ENCODE data around the gene BMP2K. TPM values are rescaled to one million over a fixed set of nuclear protein-coding genes. Genes with fewer than 3 reads are reported as not detected.

Gene BMP2K
- total and polyA plus RNA-seq, 2 of the 8 experiments (the other 6 are each of a cell fraction or from before 2014, with no cell fraction given): 15.6 to 24.1 TPM

DNA sequence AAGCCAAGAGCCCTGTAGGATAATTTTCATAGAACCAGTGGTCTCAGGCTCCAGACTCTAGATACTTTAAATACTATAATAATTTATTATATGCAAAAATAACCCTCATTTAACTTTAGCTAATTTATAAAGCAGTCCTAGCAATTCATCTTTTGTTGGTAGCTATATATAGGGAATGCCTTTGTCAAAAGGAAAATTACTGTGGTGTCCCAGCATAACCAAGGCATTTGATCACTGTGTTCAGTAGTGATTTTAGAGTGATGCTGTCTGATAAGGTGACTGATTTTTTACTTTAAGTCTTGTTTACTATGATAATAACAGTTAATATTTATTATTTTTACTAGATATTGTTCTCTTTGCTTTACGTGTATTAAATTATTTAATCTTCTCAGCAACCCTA is 101.9 kb downstream of the BMP2K start (continued):
- TF ChIP-seq, protein P1, sequence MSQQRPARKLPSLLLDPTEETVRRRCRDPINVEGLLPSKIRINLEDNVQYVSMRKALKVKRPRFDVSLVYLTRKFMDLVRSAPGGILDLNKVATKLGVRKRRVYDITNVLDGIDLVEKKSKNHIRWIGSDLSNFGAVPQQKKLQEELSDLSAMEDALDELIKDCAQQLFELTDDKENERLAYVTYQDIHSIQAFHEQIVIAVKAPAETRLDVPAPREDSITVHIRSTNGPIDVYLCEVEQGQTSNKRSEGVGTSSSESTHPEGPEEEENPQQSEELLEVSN (IDR thresholded peaks at IDR 0.05): no peak
- TF ChIP-seq SAP30 (IDR thresholded peaks at IDR 0.05; ENCODE audit: insufficient read depth, insufficient replicate concordance, low read length): no peak
- no peak for TF ChIP-seq RFX5 (IDR thresholded peaks at IDR 0.05; ENCODE audit: borderline replicate concordance, low read depth, low read length)
- TF ChIP-seq, protein P2, sequence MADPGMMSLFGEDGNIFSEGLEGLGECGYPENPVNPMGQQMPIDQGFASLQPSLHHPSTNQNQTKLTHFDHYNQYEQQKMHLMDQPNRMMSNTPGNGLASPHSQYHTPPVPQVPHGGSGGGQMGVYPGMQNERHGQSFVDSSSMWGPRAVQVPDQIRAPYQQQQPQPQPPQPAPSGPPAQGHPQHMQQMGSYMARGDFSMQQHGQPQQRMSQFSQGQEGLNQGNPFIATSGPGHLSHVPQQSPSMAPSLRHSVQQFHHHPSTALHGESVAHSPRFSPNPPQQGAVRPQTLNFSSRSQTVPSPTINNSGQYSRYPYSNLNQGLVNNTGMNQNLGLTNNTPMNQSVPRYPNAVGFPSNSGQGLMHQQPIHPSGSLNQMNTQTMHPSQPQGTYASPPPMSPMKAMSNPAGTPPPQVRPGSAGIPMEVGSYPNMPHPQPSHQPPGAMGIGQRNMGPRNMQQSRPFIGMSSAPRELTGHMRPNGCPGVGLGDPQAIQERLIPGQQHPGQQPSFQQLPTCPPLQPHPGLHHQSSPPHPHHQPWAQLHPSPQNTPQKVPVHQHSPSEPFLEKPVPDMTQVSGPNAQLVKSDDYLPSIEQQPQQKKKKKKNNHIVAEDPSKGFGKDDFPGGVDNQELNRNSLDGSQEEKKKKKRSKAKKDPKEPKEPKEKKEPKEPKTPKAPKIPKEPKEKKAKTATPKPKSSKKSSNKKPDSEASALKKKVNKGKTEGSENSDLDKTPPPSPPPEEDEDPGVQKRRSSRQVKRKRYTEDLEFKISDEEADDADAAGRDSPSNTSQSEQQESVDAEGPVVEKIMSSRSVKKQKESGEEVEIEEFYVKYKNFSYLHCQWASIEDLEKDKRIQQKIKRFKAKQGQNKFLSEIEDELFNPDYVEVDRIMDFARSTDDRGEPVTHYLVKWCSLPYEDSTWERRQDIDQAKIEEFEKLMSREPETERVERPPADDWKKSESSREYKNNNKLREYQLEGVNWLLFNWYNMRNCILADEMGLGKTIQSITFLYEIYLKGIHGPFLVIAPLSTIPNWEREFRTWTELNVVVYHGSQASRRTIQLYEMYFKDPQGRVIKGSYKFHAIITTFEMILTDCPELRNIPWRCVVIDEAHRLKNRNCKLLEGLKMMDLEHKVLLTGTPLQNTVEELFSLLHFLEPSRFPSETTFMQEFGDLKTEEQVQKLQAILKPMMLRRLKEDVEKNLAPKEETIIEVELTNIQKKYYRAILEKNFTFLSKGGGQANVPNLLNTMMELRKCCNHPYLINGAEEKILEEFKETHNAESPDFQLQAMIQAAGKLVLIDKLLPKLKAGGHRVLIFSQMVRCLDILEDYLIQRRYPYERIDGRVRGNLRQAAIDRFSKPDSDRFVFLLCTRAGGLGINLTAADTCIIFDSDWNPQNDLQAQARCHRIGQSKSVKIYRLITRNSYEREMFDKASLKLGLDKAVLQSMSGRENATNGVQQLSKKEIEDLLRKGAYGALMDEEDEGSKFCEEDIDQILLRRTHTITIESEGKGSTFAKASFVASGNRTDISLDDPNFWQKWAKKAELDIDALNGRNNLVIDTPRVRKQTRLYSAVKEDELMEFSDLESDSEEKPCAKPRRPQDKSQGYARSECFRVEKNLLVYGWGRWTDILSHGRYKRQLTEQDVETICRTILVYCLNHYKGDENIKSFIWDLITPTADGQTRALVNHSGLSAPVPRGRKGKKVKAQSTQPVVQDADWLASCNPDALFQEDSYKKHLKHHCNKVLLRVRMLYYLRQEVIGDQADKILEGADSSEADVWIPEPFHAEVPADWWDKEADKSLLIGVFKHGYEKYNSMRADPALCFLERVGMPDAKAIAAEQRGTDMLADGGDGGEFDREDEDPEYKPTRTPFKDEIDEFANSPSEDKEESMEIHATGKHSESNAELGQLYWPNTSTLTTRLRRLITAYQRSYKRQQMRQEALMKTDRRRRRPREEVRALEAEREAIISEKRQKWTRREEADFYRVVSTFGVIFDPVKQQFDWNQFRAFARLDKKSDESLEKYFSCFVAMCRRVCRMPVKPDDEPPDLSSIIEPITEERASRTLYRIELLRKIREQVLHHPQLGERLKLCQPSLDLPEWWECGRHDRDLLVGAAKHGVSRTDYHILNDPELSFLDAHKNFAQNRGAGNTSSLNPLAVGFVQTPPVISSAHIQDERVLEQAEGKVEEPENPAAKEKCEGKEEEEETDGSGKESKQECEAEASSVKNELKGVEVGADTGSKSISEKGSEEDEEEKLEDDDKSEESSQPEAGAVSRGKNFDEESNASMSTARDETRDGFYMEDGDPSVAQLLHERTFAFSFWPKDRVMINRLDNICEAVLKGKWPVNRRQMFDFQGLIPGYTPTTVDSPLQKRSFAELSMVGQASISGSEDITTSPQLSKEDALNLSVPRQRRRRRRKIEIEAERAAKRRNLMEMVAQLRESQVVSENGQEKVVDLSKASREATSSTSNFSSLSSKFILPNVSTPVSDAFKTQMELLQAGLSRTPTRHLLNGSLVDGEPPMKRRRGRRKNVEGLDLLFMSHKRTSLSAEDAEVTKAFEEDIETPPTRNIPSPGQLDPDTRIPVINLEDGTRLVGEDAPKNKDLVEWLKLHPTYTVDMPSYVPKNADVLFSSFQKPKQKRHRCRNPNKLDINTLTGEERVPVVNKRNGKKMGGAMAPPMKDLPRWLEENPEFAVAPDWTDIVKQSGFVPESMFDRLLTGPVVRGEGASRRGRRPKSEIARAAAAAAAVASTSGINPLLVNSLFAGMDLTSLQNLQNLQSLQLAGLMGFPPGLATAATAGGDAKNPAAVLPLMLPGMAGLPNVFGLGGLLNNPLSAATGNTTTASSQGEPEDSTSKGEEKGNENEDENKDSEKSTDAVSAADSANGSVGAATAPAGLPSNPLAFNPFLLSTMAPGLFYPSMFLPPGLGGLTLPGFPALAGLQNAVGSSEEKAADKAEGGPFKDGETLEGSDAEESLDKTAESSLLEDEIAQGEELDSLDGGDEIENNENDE (IDR thresholded peaks at IDR 0.05; ENCODE audit: insufficient replicate concordance, low read length): no peak
- TF ChIP-seq KDM4A (IDR thresholded peaks at IDR 0.05; ENCODE audit: low read depth, low read length, severe bottlenecking): no peak
- TF ChIP-seq, protein P3, sequence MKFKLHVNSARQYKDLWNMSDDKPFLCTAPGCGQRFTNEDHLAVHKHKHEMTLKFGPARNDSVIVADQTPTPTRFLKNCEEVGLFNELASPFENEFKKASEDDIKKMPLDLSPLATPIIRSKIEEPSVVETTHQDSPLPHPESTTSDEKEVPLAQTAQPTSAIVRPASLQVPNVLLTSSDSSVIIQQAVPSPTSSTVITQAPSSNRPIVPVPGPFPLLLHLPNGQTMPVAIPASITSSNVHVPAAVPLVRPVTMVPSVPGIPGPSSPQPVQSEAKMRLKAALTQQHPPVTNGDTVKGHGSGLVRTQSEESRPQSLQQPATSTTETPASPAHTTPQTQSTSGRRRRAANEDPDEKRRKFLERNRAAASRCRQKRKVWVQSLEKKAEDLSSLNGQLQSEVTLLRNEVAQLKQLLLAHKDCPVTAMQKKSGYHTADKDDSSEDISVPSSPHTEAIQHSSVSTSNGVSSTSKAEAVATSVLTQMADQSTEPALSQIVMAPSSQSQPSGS (IDR thresholded peaks at IDR 0.05; ENCODE audit: low read length): no peak
- no peak for TF ChIP-seq CTBP2 (IDR thresholded peaks at IDR 0.05; ENCODE audit: borderline replicate concordance, insufficient read depth, insufficient read length, low read length)
